Posterior cingulate gyrus (tissue), 11 donors: ENCODE results near the gene ALKBH3.

Experiments
- DNase-seq, 10 donors: peaks; one replicate each; pipeline versions ENCODE4 v3.0.0 to v3.0.0-alpha.2; 2020 to 2021; ENCODE audit warnings: mixed read lengths in 3 of 10
- intact Hi-C: fragments of 100-400 bp; cut with DNase I; formaldehyde crosslinking; loops from one replicate; pipeline ENCODE4 v1.15.1; 2023

Gene ALKBH3

GRCh38 chr11:43892851-43893250 lies 12.2 kb downstream of the ALKBH3 start:
- intact Hi-C loops, result loop anchor here (1.0 kb wide), 1 partner anchor 49 kb away; the partner anchor contains the start of gene C11orf96
- DNase-seq, result no peak

GRCh38 chr11:43894546-43894945 lies 13.9 kb downstream of the ALKBH3 start:
- DNase-seq, result no peak
- intact Hi-C loops, result no loop called here

GRCh38 chr11:43895601-43896000 lies 15.0 kb downstream of the ALKBH3 start:
- no peak for DNase-seq
- intact Hi-C loops, result no loop called here

- DNase-seq, result no peak
- intact Hi-C loops, result no loop called here
Observed at GRCh38 chr11:43898574-43898973, 17.9 kb downstream of the ALKBH3 start.

GRCh38 chr11:43899094-43899493 lies 18.5 kb downstream of the ALKBH3 start:
- intact Hi-C loops, result no loop called here
- DNase-seq, result no peak

GRCh38 chr11:43901551-43901950 lies 20.9 kb downstream of the ALKBH3 start:
- intact Hi-C loops, result no loop called here
- no peak for DNase-seq

GRCh38 chr11:43903078-43903477 lies 22.4 kb downstream of the ALKBH3 start:
- DNase-seq, result no peak
- intact Hi-C loops, result no loop called here

GRCh38 chr11:43903969-43904368 lies 23.3 kb downstream of the ALKBH3 start:
- intact Hi-C loops, result no loop called here
- DNase-seq, result no peak

- DNase-seq, result peak in 1 of 10 donors; percentile 13
- intact Hi-C loops, result no loop called here
Observed at GRCh38 chr11:43904742-43905535, 24.3 kb downstream of the ALKBH3 start.

GRCh38 chr11:43905813-43906241 lies 25.2 kb downstream of the ALKBH3 start:
- no peak for DNase-seq
- intact Hi-C loops, result no loop called here

- intact Hi-C loops, result no loop called here
- no peak for DNase-seq
Observed at GRCh38 chr11:43907028-43907975, 26.7 kb downstream of the ALKBH3 start.

- intact Hi-C loops, result no loop called here
- no peak for DNase-seq
Observed at GRCh38 chr11:43908191-43908590, 27.6 kb downstream of the ALKBH3 start.

GRCh38 chr11:43908683-43909082 lies 28.1 kb downstream of the ALKBH3 start:
- no peak for DNase-seq
- intact Hi-C loops, result no loop called here

GRCh38 chr11:43913829-43914380 lies 33.3 kb downstream of the ALKBH3 start:
- no peak for DNase-seq
- intact Hi-C loops, result no loop called here

GRCh38 chr11:43914466-43914865 lies 33.8 kb downstream of the ALKBH3 start:
- intact Hi-C loops, result no loop called here
- no peak for DNase-seq

- intact Hi-C loops, result no loop called here
Observed at GRCh38 chr11:43916621-43917020, 36.0 kb downstream of the ALKBH3 start.

GRCh38 chr11:43917851-43918250 lies 37.2 kb downstream of the ALKBH3 start:
- DNase-seq, result no peak
- intact Hi-C loops, result no loop called here

More at GRCh38 chr11:43916621-43917020, 36.0 kb downstream of the ALKBH3 start:
- no peak for DNase-seq

- intact Hi-C loops, result no loop called here
Observed at GRCh38 chr11:43918662-43919061, 38.0 kb downstream of the ALKBH3 start.

GRCh38 chr11:43919852-43920597 lies 39.4 kb downstream of the ALKBH3 start:
- intact Hi-C loops, result no loop called here
- no peak for DNase-seq

More at GRCh38 chr11:43918662-43919061, 38.0 kb downstream of the ALKBH3 start:
- no peak for DNase-seq
